Endometrial microvascular endothelial cells (primary cell): ENCODE measurements around the gene DIP2B. TPM values are rescaled to one million over a fixed set of nuclear protein-coding genes. Genes with fewer than 3 reads are reported as not detected.

Experiments
- in situ Hi-C: cut with HindIII; loops from 2 replicates; pipeline ENCODE4 v1.10.0; 2017; ENCODE audit warnings: low sequenced_read_pairs, low pct_unique_long_range_greater_than_20kb; ENCODE audit errors: inconsistent ontology term
- total RNA-seq: library from RNA; depleted of rRNA; stranded (reverse); fragments of >200 nt; gene quantifications from one replicate; pipeline ENCODE4 v1.2.3, GENCODE V29; 2015; ENCODE audit errors: inconsistent ontology term

Gene DIP2B
- total RNA-seq, 1 donor from 2014 or later: 21.0 TPM

DNA sequence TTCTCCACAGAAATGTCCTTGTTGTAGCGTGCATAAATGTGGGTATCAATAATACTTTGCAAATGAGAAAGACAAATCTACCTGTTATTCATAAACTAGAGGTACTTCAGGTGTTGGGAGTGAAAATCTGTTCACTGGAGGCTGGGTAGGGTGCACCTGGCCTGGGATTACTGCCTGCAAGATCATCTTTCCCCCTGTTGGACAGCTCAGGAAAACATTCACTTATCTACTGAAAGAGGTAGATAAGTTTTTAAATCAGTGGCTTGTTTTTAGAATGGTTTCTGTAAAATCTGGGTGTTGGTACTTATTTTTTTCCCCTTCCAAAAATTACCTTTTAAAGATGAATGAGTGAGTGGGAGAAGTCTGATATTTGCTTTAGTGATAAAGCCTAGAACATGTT, 95.6 kb downstream of the DIP2B start:
- in situ Hi-C loops: no loop called here

DNA sequence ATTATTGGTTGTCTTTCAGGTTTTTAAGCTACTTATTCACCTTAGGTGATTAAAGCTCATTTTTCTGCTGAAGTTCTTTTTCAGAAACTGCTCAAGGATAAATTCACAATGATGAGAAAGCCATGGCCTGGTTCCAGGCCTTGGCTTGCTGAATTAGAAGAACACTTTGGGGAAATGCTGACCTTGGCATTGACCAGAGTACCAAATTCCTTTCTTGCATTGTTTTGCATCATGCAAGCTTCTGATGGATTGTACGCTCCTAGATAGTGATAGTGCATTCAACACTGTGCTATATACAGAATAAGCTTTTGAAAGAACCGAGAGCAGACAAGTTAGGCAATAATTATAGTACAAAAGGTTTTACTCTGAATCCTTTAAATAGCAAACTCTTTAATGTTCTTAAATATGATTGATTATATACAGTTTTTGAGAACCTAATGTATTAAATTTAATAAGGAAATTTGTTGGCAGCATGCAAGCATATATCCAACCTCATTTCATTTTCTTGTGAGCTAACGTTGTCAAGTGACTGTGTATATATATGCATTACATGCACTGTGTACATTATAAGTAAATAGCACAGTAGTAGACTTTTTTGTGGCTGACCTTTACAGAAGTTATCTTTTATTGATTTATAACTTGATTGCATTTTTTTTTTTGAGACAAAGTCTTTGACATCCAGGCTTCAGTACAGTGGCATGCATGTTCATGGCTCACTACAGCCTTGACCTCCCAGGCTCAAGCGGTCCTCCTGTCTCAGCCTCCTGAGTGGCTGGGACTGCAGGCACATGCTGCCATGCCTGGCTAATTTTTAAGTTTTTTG, 99.2 kb downstream of the DIP2B start:
- in situ Hi-C loops: no loop called here

DNA sequence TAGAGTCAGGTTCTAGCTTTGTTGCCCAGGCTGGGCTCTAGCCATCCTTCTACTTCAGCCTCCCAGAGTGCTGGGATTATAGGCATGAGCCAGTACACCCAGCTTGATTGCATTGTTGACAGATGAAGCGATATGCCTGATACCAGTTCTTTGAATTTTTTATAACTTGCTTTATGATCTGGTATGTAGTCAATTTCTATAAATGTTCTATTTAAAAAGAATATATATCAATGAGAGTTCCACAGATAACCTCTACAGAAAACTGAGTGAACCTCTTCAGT, 99.8 kb downstream of the DIP2B start:
- in situ Hi-C loops: no loop called here

DNA sequence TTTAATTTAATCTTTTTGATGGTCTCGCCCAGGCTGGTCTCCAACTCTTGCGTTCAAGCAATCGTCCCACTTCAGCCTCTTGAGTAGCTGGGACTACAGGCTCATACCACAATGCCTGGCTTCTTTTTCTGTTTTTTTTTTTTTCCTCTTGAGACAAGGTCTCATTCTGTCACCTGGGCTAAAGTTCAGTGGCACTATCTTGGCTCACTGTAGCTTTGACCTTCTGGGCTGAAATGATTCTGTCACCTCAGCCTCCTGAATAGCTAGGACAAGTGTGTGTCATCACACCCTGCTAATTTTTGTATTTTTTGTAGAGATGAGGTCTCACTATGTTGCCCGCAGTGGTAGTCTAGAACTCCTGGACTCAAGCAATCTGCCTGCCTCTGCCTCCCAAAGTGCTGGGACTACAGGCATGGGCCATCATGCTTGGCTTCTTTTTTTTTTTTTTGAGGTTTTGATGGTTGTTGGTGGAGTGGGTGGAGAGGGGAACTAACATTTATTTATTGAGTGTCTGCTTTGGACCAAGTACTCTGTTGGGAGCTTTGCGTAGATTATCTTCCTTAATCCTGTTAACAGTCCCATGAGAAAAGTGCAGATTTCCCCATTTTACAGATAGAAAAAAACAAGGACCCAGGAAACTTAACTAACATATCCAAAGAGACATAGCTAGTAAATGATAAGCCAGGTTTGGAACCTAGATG, 102.0 kb downstream of the DIP2B start:
- in situ Hi-C loops: no loop called here

DNA sequence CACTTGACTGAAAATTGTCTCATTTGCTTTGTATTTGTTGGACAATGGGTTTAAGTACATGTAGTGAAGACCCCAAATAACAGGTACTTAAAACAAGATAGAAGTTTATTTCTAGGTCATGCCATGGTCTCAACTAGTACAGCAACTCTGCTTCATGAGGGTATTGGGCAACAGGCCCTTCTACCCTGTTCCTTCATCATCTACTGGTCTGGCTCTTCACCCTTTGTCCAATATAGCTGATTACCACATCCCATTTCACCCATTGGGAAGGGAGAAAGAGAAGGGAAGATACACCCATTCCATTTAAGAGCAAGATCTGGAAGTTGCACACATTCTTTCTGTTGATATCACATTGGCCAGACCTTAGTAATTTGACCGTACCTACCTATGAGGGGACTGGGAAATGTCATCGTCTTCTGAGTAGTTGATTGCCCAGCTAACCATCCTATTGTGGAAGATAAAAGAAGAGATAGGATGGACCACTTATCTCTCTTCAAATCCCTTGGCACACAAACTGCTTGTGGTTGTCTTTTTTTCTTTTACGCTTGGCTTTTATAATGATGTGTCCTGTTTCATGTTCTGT, 104.6 kb downstream of the DIP2B start:
- in situ Hi-C loops: no loop called here

DNA sequence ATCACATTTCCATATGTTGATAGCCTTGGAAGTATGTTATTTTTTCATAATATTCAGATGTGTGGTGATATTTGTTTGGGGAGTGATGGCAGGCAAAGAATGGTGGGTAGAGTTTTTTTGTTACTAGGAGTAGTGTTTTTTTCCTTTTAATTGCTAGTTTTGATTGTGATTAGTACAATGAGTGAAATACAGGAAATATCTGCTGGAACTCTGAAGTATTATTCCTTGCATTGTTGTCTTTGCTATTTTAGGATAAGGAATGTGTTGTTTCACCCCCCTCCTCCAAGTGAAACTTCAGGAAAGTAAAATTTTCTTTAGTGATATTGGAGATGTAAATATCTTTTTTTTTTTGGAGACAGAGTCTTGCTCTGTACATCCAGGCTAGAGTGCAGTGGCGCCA, 105.4 kb downstream of the DIP2B start:
- in situ Hi-C loops: no loop called here

DNA sequence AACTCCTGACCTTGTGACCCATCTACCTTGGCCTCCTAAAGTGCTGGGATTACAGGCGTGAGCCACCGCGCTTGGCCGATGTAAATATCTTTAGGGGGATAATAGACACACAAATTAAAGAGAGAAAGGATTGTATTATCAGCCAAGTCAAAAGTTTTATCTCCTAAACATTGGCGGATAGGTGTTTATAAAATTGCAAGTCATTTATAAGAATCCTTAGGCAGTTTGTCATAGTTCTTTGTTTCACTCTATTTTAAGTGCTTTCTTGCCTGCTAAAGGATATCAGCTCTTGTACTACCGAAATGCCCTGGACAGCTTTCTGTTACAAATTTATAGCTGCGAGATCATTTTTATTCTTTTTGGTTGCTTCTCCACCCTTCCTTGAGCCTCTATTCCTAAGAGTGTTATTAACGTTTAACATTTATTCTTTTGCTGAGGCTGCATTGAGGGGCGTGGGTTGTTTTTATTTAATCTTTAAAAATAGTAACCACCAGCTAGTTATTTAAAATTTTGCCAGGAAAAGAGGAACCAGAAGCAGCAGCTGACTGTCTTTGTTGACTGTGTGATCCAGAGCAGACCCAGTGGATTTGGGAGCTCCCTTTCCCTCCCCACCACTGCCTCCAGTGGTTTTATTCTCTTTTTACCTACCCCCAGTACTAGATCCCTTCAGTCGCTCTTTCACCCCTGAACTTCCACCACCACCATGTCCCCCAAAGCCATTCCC, 106.4 kb downstream of the DIP2B start:
- in situ Hi-C loops: no loop called here

DNA sequence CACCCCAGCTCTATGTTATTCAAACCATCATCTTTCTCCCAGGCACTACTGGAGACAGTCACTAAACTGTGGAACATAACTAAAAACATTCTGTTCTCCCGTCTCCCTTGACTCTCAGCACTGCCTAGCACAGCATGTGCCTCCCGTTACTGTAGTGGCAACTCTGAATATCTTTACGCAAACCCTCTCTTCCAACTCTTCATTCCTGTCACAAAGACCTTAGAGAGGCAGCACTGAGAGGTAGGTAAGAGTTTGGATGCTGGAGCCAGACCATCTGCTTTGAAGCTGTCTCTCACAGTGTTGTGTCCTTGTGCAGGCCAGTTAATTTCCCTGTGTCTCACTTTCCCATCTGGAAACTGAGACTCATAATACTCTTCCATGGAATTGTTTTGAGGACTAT, 108.1 kb downstream of the DIP2B start:
- in situ Hi-C loops: no loop called here

DNA sequence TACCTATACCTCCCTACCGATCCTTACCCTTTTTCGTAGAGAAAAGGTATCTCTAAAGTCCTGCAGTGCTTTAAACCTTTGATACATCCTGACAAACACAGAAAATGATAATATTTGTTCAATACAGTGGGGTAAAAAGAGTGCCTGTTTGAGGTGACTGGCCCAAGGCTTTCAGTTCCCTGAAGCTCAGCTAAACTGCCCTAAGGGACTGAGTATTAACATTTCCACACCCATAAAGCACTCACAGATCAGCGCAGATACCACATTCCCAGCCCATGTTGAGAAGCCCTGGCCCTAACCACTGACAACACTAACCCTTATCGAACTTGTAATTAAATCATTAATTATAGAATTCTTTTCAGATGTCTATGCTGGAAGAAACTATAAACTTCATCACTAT, 108.7 kb downstream of the DIP2B start:
- in situ Hi-C loops: no loop called here

DNA sequence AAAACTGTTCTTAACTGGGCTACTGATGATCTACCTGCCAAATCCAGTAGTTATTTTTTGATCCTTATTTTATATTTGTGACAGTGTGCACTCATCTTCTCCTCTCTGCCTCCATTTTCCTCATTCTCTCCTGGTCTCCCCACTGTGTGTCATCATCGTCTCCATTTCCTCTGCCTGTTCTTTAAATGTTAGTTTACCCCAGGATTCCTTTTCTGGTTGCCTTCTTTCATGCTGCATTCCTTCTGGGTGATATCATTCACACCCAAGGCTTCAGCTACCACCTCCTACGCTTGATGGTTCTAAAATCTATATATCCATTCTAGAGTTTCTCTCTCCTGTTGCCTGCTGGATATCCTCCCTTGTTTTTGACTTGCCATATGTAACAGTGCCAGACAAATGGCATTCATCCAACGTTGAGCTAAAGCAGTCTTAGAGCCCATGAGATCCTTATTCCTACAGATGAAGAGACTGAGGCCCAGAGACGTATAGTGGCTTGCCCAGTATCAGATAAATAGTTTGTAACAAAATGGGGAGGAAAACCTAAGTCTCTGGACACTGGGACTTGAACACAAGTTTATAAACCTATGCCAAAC, 109.5 kb downstream of the DIP2B start:
- in situ Hi-C loops: no loop called here

DNA sequence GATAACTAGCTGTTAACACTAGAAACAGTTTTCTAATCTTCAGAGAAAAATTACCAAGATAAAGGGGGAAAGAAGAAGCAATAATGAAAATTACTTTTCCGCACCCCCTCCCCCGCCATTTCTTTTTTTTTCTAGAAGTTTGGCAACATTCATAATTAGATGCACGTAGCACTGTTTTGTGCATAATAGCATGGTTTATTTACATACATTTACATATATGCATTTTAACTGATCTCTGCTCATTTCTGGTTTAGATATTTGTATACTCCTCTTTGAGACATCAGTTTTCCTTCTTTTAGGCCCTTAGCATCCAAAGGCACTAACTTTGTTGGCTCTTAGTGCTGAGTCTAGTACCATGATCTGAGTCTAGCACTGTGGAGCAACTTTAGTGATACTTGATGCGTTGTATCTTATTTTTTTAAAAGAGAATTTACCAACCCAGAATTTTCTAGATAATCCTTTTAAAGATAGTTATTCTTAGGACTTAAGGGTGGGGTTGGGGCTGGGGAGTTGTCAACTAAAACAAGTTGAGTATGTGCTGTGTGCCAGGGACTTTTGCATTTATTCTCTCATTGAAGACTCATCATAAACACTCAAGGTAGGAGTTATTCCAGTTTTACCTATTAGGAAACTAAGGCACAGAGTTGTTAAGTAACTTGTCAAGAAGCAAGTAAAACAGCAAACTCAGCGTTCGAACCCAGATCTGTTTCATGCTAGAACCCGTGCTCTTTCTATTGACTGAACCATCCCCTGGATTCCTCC, 110.5 kb downstream of the DIP2B start:
- in situ Hi-C loops: no loop called here

DNA sequence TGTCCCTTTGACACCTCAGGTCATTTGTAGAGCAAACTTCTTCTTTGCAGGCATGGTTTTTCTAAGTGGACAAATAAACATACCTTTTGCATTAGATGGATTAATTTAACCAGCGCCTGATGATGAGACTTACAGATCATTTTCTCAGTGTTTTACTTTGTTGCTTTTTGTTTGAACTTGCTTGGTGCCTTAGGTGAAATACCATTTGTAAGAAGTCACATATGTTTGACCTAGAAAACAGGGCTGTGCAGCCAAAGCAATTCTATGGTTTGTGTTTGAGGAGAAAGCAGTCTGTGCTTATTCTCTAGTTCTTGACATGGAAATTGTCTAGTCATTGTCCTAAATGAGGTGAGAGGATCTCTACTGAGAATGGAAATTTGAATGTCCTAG, 111.1 kb downstream of the DIP2B start:
- in situ Hi-C loops: no loop called here

DNA sequence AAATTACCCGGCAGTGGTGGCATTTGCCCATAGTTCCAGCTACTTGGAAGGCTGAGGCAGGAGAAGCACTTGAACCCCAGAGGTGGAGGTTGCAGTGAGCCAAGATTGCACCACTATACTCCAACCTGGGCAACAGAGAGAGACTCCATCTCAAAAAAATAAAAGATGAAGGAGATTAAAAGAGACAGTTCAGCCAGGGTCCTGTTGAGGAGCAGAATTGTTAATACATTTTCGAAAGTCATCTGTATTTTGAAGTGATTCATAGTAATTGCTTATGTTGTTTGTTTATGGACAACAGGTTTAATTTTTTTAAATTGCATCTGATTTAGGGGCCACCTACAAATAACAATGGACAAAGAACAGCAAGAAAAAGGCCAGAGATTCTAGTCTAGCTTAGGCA, 112.9 kb downstream of the DIP2B start:
- in situ Hi-C loops: no loop called here

DNA sequence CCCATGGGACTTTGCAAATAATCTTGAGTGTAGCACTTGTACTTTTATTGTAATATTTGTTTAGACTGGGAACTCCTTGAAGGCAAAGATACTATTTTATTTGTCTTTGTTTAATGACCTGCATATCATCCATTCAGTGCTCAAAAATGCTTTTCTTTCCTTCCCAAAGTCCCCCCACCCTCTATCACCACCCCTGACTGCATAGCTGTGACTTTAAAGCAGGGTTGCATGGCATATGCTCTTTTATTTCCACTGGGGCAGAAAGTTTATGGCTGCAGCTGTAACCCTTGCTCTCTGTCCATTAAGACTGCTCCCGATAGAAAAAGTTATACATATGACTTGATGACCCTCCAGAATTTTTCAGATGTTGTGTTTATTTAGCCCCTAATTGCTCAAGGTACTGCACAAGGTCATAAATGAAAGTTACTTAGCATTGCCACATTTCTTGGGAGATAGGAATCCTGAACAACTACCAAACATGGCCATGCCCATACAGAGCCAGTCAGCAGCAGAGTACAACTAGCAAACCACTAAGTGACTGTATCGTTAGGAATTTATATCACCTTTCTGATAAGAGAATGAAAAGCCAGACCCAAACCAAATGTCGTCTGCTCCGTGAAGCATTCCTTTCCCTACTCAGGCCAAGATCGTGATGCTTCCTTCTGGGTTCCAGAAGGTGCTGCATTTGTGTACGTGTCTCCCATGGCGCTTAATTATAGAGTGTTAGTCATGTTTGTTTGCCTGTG, 114.3 kb downstream of the DIP2B start:
- in situ Hi-C loops: no loop called here

DNA sequence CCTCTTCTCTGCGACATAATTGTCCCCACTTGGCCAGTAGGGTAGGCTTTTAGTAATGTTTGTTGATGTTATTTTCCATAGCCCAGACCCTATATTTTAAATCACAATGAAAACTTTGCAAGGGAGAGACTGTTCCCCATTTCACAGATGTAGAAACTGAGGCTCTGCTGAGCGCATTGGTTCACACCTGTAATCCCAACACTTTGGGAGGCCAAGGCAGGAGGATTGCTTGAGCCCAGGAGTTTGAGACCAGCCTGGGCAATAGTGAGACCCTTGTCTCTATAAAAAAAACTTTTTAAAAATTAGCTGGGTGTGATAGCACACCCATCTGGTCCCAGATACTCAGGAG, 114.8 kb downstream of the DIP2B start:
- in situ Hi-C loops: no loop called here

DNA sequence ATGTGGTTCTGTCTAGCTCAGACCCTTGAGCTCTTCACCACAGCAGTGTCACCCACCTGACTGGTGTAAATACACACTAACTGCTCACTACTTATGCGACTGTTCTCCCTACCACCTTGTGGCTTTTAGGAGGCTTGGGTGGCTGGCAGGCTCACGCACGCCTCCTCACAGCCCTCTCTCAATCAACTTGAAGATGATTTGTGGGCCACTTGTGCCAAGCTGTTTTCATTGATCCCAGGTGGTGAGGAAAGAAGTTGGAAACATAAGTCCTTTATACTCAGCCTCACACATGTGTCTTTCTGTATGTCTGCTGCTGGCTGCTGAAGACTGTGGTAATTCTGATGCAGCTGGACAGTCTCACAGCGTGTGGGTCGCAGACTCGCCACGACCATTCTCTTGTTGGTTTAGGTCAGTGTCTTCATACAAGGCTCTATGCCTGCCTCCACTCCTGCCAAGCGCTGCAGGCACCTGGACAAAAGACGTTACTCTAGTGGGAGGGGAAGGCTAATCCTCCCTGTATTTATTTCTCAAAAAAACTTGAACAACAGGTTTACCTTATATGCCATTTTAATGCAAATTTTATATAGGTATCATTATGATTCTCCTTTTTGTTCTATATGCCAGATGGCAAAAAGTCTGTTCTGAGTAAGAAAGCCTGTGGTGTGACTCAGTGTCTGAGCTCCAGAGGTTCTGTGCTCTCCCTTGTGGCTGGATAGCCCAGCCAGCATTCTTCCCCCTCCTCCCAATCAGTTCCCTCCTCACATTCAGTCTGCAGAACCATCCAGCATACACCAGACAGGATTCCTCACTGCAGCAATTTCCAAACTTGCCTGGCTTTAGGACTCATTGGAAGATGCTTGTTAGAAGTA, 115.6 kb downstream of the DIP2B start:
- in situ Hi-C loops: no loop called here

DNA sequence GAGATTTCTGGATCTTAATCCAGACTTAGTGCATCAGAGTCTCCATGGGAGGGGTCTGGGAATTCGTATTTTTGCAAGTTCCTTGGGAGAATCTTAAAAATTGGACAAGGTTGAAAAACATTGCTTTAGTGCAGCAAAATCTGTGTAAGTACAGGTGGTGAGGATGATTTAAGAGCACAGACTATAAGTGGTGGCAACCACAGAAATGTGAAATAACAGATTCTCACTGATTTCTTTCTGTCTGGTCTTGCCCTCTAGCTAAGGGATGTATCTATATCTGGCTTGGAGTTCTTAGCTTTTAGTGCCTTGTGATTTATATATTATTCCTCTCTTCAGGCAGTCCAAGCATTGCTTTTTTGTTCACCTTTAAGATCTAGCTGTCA, 116.2 kb downstream of the DIP2B start:
- in situ Hi-C loops: no loop called here
